Keratinocyte (primary cell): ENCODE results near the gene SLC12A1. TPM values are rescaled to one million over a fixed set of nuclear protein-coding genes. Genes with fewer than 3 reads are reported as not detected.

Experiments used
- DNase-seq: peaks from one replicate; pipeline ENCODE4 v3.0.0-alpha.2; 2011; ENCODE audit warnings: low read depth, missing footprints, low spot score
- FAIRE-seq: peaks from 2 replicates; lab custom pipeline; 2011; peaks lifted over from hg19 to GRCh38; lab: Jason Lieb, UNC
- H2AFZ ChIP-seq: 2 replicates; pipeline ENCODE4 v1.6.0; 2012; ENCODE audit warnings: low read length, control low read depth, inconsistent platforms; ENCODE audit not compliant: control insufficient read depth
- H3K27ac ChIP-seq: 2 replicates; pipeline ENCODE4 v1.5.1; 2011; ENCODE audit warnings: low read length; ENCODE audit not compliant: control insufficient read depth, insufficient read depth
- H3K27me3 ChIP-seq: 3 replicates; pipeline ENCODE4 v1.6.0; 2011; ENCODE audit warnings: low read length; ENCODE audit not compliant: control insufficient read depth, insufficient read depth; ENCODE audit errors: extremely low read depth
- H3K36me3 ChIP-seq, 2 experiments: 2 replicates in 1 of 2; 3 replicates in 1 of 2; pipeline ENCODE4 v1.5.1; 2011; ENCODE audit warnings: low read length in 2 of 2, mild to moderate bottlenecking in 1 of 2; ENCODE audit not compliant: control insufficient read depth in 2 of 2, insufficient read depth in 2 of 2; ENCODE audit errors: extremely low read depth in 1 of 2
- H3K4me1 ChIP-seq: 3 replicates; pipeline ENCODE4 v1.5.1; 2011; ENCODE audit warnings: low read length; ENCODE audit not compliant: control insufficient read depth, insufficient read depth; ENCODE audit errors: extremely low read depth
- H3K4me2 ChIP-seq: 3 replicates; pipeline ENCODE4 v1.6.0; 2011; ENCODE audit warnings: low read depth, low read length; ENCODE audit not compliant: control insufficient read depth, insufficient read depth; ENCODE audit errors: extremely low read depth
- H3K4me3 ChIP-seq, 3 experiments: fragments of 200-600 bp in 1 of 3; sonication (generic) in 1 of 3; 2 replicates in 2 of 3; 3 replicates in 1 of 3; pipeline ENCODE4 v1.5.1; 2011 to 2016; ENCODE audit warnings: low read length in 3 of 3, mild to moderate bottlenecking in 3 of 3, control low read depth in 2 of 3, inconsistent platforms in 1 of 3, low read depth in 1 of 3, mixed read lengths in 1 of 3, mixed run types in 1 of 3, moderate library complexity in 1 of 3; ENCODE audit not compliant: control insufficient read depth in 2 of 3, insufficient read depth in 2 of 3; ENCODE audit errors: extremely low read depth in 1 of 3
- H3K79me2 ChIP-seq: 2 replicates; pipeline ENCODE4 v1.6.0; 2012; ENCODE audit warnings: low read length; ENCODE audit not compliant: control insufficient read depth, insufficient read depth
- H3K9ac ChIP-seq: 3 replicates; pipeline ENCODE4 v1.6.0; 2011; ENCODE audit warnings: low read length; ENCODE audit not compliant: control insufficient read depth, insufficient read depth; ENCODE audit errors: extremely low read depth
- H3K9me1 ChIP-seq: 3 replicates; pipeline ENCODE4 v1.6.0; 2011; ENCODE audit warnings: low read length; ENCODE audit not compliant: control insufficient read depth, insufficient read depth; ENCODE audit errors: extremely low read depth
- H3K9me3 ChIP-seq: 2 replicates; pipeline ENCODE4 v1.5.1; 2012; ENCODE audit warnings: low read depth, low read length; ENCODE audit not compliant: control insufficient read depth
- H4K20me1 ChIP-seq: 3 replicates; pipeline ENCODE4 v1.6.0; 2011; ENCODE audit warnings: low read length; ENCODE audit not compliant: control insufficient read depth, insufficient read depth; ENCODE audit errors: extremely low read depth
- EZH2 ChIP-seq: IDR thresholded peaks from one replicate; pipeline ENCODE4 v1.6.1; 2012; ENCODE audit warnings: inconsistent platforms, mild to moderate bottlenecking, low read length, moderate library complexity
- dilution Hi-C: fragments of 300-500 bp; cut with MboI; formaldehyde crosslinking; loops from one replicate; pipeline ENCODE4 v1.7.0; 2020; ENCODE audit warnings: low sequenced_read_pairs; ENCODE audit not compliant: extremely low pct_ligation_motif_present
- polyA plus RNA-seq, 5 experiments: library from polyadenylated mRNA; depleted of rRNA in 3 of 5; stranded (reverse) in 3 of 5; stranded (forward) in 1 of 5; unstranded in 1 of 5; fragments of >200 nt; gene quantifications; 1 replicate in 1 of 5; 2 replicates in 3 of 5; 3 replicates in 1 of 5; pipeline versions ENCODE4 v1.2.1 to v1.2.3, GENCODE V29; 2011 to 2012; ENCODE audit warnings: missing spikeins in 2 of 5, low read depth in 1 of 5, low replicate concordance in 1 of 5
- TF ChIP-seq, protein P1 (sequence below), 3 experiments: IDR thresholded peaks in 1 of 3; conservative IDR thresholded peaks in 1 of 3; optimal IDR thresholded peaks in 1 of 3; 2 replicates in 2 of 3; 3 replicates in 1 of 3; pipeline versions ENCODE3 to v1.5.1; 2011; ENCODE audit warnings: low read length in 3 of 3, mild to moderate bottlenecking in 3 of 3, moderate library complexity in 2 of 3, control low read depth in 1 of 3, inconsistent platforms in 1 of 3; ENCODE audit not compliant: insufficient read depth in 2 of 3; ENCODE audit errors: extremely low read depth in 1 of 3

SLC12A1 gene
- polyA plus RNA-seq, 1 donor (not counting 4 experiments of a cell fraction or from before 2014, with no cell fraction given) = not detected

DNA sequence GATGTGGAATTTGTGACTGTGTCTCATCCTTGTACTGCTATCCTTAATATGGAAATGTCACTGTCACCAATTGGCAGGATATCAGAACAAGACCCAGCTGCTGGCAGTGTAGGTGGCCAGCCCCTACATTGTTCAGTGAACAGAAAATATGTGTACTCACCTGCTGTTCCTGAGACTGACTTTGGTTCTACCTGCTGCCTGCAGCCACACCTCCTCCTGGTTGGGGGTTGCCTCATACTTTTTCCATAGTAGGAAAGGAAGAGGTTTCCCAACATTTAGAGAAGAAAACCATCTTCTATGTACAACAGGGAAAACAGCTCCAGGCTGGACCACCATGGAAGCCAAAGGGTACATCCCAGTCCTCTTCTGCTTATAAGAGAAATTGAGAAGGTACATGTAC lies 35.9 kb downstream of the SLC12A1 start:
- DNase-seq = no peak
- no peak overlapping the region for H3K9ac ChIP-seq
- H3K9me1 ChIP-seq = no peaks in the 10 kb centered on the region
- H3K79me2 ChIP-seq = no peaks in the 10 kb centered on the region
- H3K4me2 ChIP-seq = no peak overlapping the region
- H3K4me1 ChIP-seq = peaks cover 3% of the 10 kb centered on the region
- no peak overlapping the region for H3K4me3 ChIP-seq
- no peaks in the 10 kb centered on the region for H3K36me3 ChIP-seq
- H3K27me3 ChIP-seq = no peaks in the 10 kb centered on the region
- H3K9me3 ChIP-seq = no peaks in the 10 kb centered on the region
- no peak for TF ChIP-seq EZH2
- TF ChIP-seq, protein P1, sequence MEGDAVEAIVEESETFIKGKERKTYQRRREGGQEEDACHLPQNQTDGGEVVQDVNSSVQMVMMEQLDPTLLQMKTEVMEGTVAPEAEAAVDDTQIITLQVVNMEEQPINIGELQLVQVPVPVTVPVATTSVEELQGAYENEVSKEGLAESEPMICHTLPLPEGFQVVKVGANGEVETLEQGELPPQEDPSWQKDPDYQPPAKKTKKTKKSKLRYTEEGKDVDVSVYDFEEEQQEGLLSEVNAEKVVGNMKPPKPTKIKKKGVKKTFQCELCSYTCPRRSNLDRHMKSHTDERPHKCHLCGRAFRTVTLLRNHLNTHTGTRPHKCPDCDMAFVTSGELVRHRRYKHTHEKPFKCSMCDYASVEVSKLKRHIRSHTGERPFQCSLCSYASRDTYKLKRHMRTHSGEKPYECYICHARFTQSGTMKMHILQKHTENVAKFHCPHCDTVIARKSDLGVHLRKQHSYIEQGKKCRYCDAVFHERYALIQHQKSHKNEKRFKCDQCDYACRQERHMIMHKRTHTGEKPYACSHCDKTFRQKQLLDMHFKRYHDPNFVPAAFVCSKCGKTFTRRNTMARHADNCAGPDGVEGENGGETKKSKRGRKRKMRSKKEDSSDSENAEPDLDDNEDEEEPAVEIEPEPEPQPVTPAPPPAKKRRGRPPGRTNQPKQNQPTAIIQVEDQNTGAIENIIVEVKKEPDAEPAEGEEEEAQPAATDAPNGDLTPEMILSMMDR (optimal IDR thresholded peaks at IDR 0.05 in 1 of 3, IDR thresholded peaks at IDR 0.05 in 1 of 3, conservative IDR thresholded peaks at IDR 0.05 in 1 of 3; ENCODE audit: extremely low read depth in 1 of 3, insufficient read depth in 2 of 3, low read length in 3 of 3) = no peak
- dilution Hi-C loops = no loop called here
- FAIRE-seq = no peak
- no peaks in the 10 kb centered on the region for H4K20me1 ChIP-seq
- no peak overlapping the region for H3K27ac ChIP-seq
- no peak overlapping the region for H2AFZ ChIP-seq

DNA sequence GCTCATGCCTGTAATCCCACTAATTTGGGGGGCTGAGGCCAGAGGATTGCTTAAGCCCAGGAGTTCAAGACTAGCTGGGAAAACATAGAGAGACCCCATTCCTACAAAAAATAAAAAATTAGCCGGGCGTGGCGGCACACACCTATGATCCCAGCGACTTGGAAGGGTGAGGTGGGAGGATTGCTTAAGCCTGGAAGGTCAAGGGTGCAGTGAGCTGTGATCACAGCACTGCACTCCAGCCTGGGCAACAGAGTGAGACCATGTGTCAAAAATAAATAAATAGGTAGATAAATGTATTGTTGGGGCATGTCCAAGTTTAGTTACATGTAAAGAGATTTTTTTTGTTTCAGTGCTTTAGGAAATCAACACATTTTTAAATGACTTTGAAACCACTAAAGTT lies 36.4 kb downstream of the SLC12A1 start:
- H3K9me3 ChIP-seq = no peaks in the 10 kb centered on the region
- dilution Hi-C loops = no loop called here
- no peaks in the 10 kb centered on the region for H3K79me2 ChIP-seq
- H4K20me1 ChIP-seq = no peaks in the 10 kb centered on the region
- H2AFZ ChIP-seq = no peak overlapping the region
- H3K9ac ChIP-seq = no peak overlapping the region
- FAIRE-seq = no peak
- no peak overlapping the region for H3K4me3 ChIP-seq
- H3K36me3 ChIP-seq = no peaks in the 10 kb centered on the region
- no peaks in the 10 kb centered on the region for H3K27me3 ChIP-seq
- H3K4me2 ChIP-seq = no peak overlapping the region
- DNase-seq = no peak
- H3K27ac ChIP-seq = no peak overlapping the region
- H3K9me1 ChIP-seq = no peaks in the 10 kb centered on the region
- TF ChIP-seq, protein P1 (optimal IDR thresholded peaks at IDR 0.05 in 1 of 3, IDR thresholded peaks at IDR 0.05 in 1 of 3, conservative IDR thresholded peaks at IDR 0.05 in 1 of 3; ENCODE audit: extremely low read depth in 1 of 3, insufficient read depth in 2 of 3, low read length in 3 of 3) = no peak
- no peak for TF ChIP-seq EZH2
- peaks cover 3% of the 10 kb centered on the region for H3K4me1 ChIP-seq
